NB4 (cell line): ENCODE results near the gene RABL6.

Experiments used
- POLR2A ChIP-seq: IDR thresholded peaks from 2 replicates; pipeline ENCODE4 v1.6.1; 2011; ENCODE audit warnings: mild to moderate bottlenecking; ENCODE audit not compliant: insufficient read length; ENCODE audit errors: extremely low read depth
- TF ChIP-seq, protein P1 (sequence below): IDR thresholded peaks from one replicate; pipeline ENCODE4 v1.5.1; 2012; ENCODE audit warnings: low read depth, low read length
- TF ChIP-seq, protein P2 (sequence below): IDR thresholded peaks from 2 replicates; pipeline ENCODE4 v1.6.1; 2011; ENCODE audit warnings: low read depth, low read length

DNA sequence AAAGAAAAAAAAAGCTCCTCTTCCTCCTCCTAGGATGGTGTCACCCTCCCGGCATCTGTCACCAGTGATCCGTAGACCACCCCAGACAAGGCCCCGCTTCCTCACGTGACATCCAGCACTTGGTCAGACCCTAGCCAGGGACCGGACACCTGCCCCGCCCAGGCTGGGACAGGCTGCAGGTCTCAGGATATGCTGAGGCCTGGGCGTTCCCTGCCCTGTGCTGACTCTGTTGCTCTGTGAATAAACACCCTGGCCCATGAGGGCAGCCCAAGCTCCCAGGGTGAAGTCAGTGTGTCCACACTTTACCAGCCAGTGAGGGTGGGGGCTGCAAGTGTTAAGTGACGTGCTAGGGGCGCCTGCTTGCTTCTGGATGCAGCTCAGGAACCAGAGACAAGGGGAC is 52.8 kb downstream of the RABL6 start:
- no peak for TF ChIP-seq POLR2A
- TF ChIP-seq, protein P1, sequence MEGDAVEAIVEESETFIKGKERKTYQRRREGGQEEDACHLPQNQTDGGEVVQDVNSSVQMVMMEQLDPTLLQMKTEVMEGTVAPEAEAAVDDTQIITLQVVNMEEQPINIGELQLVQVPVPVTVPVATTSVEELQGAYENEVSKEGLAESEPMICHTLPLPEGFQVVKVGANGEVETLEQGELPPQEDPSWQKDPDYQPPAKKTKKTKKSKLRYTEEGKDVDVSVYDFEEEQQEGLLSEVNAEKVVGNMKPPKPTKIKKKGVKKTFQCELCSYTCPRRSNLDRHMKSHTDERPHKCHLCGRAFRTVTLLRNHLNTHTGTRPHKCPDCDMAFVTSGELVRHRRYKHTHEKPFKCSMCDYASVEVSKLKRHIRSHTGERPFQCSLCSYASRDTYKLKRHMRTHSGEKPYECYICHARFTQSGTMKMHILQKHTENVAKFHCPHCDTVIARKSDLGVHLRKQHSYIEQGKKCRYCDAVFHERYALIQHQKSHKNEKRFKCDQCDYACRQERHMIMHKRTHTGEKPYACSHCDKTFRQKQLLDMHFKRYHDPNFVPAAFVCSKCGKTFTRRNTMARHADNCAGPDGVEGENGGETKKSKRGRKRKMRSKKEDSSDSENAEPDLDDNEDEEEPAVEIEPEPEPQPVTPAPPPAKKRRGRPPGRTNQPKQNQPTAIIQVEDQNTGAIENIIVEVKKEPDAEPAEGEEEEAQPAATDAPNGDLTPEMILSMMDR: no peak
- TF ChIP-seq, protein P2, sequence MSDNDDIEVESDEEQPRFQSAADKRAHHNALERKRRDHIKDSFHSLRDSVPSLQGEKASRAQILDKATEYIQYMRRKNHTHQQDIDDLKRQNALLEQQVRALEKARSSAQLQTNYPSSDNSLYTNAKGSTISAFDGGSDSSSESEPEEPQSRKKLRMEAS: no peak
